ENCODE measurements around the gene ELMO1. TPM values are rescaled to one million over a fixed set of nuclear protein-coding genes. Genes with fewer than 3 reads are reported as not detected.

Gene ELMO1
- total RNA-seq, 1 donor from 2014 or later = 11.4 TPM

DNA sequence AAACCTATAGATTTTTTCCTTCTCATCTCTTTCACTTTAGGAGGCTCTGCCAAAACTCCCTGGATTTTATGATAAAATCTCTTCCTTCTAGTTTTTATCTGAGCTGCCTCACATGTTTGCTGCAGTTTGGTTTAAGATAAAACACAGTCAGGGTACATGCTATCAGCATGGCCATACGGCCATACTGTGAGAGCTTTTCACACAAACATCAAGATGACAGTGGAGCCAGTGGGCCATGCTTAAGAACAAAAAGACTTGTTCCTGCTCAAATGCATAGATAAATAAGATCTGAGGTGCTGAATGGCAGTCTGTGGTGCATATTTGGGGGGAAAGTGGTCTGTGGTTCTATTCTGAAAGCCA lies 91.0 kb downstream of the ELMO1 start:
- no peak for DNase-seq (ENCODE audit: low spot score)
- intact Hi-C loops (cut with DNase I) = loop anchor here (10.0 kb wide), 1 partner anchor 143 kb away; no protein-coding TSS in a partner anchor

DNA sequence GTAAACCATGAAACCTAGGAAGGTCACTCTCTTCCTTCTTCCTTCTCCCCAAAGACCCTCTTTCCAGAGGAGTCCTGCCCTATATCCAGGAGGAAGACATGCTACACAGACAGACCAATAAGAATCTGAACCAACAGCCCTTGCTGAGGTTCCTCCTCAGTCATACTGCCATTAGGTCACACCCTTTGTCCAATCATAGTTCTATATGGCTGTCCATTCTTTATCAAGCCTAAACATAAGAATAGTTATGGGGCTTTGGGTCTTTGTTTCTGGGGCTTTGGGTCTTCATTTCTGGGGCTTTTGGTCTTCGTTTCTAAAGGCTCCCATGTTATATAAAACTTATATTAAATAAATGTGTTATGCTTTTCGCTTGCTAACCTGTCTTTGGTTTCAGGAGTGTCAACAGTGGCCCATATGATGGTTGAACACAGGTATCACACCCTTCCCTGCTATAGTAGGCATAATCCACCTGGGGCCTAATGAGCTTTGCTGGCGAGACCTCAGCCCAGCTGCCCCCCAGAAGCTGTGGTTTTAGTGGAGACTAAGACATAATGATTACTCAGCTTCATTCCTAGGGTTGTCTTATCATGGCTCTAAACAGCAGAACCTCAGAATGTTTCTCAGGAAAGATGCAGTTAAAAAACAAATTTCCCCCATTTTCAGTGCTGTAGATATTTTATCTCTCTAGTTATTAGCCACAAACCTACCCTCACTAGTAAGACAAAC lies 91.6 kb downstream of the ELMO1 start:
- DNase-seq (ENCODE audit: low spot score) = no peak
- intact Hi-C loops (cut with DNase I) = loop anchor here (10.0 kb wide), 1 partner anchor 142 kb away; no protein-coding TSS in a partner anchor

DNA sequence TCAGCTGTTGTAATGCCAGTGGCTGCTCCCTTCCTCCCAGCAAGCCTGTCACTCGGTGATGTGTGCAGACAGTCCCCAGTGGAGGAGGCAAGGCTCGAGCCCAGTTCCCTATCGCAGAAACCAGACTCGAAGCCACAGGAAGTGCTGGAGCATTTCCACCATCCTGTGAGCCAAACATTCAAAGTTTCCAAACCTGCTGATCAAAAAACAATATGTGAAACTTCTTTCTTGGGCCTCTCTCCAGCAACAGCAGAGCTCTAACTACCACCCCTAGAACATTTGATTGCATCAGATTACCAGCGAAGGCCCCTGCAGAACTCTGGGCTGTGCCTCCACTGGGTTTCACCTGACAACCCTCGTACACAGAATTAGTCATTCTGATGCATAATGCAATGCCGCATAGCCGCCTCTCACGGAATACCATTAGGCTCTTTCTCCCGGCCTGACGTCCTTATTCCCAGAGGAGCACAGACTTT lies 94.0 kb downstream of the ELMO1 start:
- intact Hi-C loops (cut with DNase I) = loop anchor here (2.0 to 10.0 kb wide), 2 partner anchors 86 to 140 kb away; no protein-coding TSS in a partner anchor
- peak; percentile 89 for DNase-seq (ENCODE audit: low spot score)

DNA sequence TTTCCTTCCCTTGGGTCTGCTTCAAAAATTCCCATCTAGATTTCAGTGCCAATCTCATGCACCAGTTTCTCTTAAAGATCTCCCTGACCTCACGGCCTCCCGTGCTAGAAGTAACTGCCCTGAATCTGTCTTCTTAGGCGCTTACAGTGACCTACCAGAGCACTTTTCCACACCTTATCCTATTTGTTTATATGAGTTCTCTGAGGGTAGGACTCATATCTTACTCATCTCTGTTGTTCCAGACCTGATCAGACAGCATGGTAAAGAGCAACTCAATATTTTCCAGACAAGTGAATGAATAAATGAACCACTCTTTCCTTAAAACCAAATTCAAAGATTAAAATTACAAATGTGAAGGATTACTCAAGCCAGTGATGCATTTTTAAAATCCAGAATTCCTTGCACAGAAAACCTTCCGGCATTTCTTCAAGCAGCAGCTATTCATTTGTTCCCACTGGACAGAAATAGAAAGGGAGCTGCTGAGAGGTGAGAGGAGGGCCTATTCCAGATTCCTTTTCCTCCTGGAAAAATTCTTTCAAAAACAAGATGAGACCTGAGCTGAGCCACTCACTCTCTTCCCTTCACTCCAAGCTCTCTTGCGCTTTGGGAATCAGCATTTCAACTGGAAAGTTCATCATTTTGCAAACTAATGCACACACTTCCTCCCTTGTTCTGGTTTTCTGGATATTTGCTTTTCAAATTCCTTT lies 94.6 kb downstream of the ELMO1 start:
- intact Hi-C loops (cut with DNase I) = loop anchor here (2.0 to 10.0 kb wide), 2 partner anchors 87 to 139 kb away; no protein-coding TSS in a partner anchor

DNA sequence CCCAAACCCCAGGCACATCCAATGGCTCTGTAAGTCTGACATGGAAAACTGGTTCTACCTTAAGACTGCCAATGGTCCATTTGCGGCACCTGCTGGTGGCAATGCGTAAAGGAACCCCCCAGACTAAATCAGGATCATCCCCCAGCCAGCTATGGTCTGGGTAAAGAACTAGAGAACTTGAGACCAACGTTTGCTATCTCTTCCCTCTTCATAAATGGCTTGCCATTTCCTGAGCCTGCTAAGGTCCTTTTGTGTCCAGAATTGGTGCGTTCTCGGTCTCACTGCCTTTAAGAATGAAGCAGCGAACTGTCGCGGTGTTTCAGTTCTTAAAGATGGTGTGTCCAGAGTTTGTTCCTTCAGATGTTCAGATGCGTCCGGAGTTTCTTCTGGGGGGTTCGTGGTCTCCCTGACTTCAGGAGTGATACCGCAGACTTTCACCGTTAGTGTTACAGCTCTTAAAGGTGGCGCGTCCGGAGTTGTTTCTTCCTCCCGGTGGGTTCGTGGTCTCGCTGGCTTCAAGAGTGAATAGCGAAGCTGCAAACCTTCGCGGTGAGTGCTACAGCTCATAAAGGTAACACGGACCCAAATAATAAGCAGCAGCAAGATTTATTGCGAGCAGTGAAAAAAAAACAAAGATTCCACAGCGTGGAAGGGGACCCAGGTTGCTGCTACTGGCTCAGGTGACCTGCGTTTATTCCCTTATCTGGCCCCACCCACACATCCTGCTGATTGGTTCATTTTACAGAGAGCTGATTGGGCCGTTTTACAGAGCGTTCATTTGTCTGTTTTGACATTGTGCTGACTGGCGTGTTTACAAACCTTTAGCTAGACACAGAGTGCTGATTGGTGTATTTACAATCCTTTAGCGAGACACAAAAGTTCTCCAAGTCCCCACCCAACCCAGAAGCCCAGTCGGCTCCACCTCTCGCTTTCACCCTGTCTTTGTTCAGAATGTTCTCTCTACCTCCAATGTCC lies 95.4 kb downstream of the ELMO1 start:
- DNase-seq (ENCODE audit: low spot score) = no peak
- intact Hi-C loops (cut with DNase I) = loop anchor here (10.0 kb wide), 1 partner anchor 138 kb away; no protein-coding TSS in a partner anchor

More for the DNA sequence above, 94.6 kb downstream of the ELMO1 start:
- DNase-seq (ENCODE audit: low spot score) = no peak

DNA sequence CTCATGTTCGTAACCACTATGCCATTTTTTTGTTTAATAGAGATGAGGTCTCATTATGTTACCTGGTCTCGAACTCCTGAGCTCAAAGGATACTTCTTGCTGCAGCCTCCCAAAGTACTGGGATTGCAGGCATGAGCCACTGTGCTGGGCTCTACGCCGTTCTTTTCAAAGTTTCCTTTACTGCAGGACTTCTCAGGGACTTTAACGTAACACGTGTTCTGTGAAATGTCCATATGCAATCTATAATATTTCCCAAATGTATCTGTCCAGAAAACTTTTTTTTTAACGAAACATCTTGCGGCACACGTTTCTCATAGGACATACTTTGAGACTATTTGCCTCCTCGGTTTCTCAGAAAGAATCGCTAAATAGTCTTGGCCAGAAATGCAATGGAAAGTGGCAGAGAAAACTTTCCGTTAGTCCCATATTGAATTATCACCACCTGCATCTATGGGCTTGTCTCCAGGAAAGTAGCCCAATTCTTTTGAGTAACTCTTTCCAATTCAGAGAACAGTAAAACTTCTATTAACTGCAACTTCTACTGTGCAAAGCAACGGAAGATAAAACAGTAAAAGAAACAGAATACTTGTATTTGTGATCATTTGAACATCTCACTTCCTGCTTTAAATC lies 96.3 kb downstream of the ELMO1 start:
- intact Hi-C loops (cut with DNase I) = loop anchor here (10.0 kb wide), 1 partner anchor 138 kb away; no protein-coding TSS in a partner anchor
- no peak for DNase-seq (ENCODE audit: low spot score)

DNA sequence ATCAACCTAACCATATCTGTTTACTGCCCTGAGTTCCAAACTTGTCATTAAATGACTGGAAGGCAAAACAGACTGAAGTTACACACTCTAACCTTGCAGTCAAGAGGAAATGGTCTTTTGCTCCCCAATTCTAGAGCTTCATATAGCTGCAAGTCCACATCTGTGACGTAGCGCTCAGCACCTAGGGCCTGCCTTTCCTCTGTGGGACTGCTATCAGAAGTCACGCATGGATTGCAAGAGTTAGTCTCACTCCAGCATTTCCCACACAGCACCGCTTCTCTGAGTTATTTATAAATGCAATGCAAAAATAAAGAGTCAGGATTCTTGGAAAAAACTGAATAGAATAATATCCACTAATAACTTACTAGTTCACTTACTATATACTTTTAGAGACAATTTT lies 96.9 kb downstream of the ELMO1 start:
- intact Hi-C loops (cut with DNase I) = loop anchor here (10.0 kb wide), 1 partner anchor 137 kb away; no protein-coding TSS in a partner anchor
- DNase-seq (ENCODE audit: low spot score) = no peak

DNA sequence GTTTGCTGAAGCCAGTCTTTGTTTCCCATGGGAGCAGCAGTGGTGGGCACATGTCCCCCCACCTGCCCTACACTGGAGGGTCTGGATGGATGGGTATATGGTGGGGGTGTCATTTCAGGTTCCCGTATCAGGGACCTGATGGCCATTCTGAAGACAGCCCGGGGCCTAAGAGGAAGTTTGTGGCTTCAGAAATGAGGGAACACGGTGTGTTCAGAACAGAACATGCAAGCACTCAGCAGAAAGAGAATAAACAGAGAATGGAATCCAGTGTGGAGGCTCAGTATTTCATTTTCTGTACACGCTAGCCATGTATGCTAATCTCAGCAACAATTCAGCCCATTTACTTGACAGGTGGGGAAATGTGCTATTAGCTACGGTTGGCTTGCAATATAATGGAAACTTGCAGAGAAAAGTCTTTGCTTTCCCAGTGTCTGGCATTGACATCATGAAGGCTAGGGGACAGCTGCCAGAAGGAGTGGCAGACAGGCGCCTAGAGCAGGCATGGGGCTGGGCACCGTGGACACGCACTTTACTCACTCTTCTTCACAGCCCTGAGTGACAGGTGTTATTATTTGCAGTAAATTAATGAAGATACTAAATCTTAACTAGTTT lies 98.6 kb downstream of the ELMO1 start:
- DNase-seq (ENCODE audit: low spot score) = no peak
- intact Hi-C loops (cut with DNase I) = loop anchor here (10.0 kb wide), 1 partner anchor 135 kb away; no protein-coding TSS in a partner anchor

DNA sequence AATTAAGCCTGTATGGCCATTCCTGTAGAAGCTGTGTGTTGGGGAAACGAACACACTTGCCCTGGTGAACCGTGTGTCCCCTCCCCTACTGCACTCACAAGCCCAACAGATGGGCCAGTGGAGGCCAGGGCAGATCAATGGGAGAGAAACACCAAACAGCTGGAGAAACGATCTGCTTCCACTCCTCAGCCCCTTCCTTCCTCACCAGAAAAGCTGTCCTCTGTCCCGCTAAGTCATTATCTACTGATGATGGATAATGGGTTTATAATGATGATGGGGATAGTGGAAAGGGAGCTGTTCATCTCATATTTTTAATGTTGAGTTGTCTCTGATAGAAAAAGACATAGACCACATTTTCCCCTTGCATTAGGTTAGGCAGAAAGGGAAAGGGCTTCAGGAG lies 99.7 kb downstream of the ELMO1 start:
- DNase-seq (ENCODE audit: low spot score) = no peak
- intact Hi-C loops (cut with DNase I) = no loop called here

DNA sequence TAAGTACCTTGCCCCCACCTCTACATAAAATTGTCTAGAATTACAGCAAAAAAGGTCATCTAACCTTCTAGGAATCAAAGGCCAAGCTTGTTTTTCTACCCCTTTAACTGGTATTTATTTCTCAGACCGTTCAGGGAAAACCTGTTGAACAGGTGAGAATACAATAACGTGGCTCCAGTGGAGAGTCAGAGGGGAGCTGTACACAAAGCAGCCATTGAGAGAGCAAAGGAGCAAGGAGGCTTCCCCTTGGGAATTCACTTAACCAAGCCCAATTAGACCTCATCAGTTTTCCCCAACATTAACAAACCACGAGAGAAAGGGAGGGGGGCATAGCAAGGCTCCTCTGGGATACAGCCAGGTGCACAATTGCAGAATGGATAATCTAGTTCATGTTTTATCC lies 101.9 kb downstream of the ELMO1 start:
- intact Hi-C loops (cut with DNase I) = no loop called here
- DNase-seq (ENCODE audit: low spot score) = no peak

DNA sequence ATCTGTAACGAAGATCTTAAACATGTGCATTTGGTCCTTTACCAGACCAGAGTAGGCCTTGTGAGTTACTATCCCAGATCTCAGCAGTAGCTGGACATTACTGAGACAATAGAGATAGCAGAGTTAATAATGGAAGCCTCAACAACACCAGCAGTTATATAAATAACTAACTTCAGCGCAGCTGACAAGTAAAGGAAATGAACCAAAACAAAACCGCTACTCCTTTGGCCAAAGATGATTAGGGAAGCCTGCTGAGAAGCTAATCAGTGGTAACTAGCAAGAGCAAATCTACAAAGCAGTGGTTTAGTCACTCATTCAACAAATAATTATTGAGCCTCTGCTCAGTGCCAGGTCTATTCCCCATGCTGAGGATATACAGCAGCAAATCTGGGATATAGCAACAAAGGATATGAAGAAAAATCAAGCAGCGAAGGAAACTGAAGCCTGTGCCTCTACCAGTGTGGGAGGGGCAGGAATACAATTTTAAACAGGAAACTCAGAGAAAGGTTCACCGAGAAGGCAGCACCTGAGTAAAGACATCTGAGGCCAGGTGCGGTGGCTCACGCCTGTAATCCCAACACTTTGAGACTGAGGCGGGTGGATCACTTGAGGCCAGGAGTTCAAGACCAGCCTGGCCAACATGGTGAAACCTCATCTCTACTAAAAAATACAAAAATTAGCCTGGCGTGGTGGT lies 103.6 kb downstream of the ELMO1 start:
- no peak for DNase-seq (ENCODE audit: low spot score)
- intact Hi-C loops (cut with DNase I) = no loop called here

DNA sequence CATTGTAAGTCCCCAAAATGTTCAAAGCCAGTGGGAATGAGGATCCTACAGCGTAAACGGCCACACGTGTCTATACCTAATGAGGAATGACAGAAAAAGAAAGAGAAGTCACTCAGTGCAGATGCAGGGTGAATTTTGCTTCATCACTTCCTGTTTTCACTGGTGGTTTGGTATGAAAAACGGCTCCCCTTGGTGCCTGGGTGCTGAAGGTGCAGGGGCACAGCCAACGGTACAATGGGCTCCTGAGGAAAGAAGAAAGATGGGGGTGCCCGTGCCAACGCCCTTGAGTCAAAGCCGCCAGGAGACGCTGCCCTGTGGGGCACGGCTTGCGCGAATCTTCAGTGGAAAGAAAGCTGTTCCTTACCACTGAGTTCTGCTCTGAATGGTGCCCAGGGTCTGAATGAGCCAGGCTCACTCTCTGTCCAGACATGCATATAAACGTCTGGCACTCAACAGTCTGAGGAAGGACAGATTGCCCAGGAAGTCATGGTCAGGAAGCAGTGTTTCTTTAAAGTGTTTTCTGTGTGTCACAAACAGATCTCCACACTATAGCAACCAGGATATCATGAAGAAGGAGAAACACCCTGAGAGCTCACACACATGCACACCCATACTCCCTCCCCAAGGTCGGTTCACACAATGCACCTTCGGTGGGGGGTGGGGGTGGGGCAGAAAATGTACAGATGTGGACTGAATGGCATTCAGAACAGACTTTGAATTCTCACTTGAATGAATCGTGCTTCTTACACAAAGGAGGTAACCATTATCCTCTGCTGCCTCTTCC lies 105.8 kb downstream of the ELMO1 start:
- DNase-seq (ENCODE audit: low spot score) = no peak
- intact Hi-C loops (cut with DNase I) = no loop called here

DNA sequence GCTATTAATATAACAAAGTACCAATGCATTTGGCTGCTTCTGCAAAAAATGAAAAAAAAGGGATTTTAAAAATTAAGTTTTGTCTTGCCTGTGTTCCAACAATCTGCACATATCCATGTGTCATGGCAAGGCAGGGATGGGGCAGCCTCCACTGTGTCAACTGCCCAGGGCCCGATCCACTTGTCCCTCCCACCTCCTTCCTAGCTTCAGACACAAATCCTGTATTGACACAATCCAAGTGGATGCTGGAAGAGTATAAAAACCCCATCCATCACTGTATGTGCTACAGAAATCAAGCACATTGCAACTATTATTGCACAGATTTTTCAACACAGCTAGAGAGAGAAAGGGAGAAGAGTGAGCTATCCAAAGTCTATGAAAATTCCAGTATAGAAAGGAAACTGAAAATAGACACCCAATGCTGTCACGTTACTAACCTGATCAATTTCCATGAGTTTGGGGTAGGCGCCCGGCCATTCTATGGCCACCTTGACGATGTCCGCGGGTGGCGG lies 106.4 kb downstream of the ELMO1 start:
- intact Hi-C loops (cut with DNase I) = no loop called here

DNA sequence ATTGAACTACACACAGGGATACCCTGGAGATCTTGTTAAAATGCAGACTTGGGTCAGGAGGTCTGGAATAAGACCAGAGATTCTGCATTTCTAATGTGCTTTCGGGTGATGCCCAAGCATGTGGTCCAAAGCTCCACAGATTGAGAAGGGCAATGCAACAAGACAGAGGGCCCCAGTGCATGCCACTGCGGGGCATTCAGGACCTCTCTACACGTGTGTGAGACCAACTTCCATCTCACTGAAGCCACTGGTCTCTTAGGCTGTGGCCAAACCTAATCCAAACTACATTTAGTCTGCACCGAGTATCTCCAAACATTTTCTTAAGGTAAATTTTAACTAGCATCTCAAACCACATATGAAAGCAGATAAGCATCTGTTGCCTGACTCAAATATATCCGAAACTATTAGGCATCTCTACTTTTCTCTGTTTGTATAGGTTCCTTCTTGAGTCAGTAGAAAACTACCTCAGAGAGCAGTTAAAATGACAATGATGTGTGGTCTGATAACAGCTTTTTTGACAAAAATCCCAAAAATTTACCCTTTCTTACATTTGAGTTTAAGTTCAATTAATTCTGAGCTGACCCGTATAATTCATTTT lies 107.5 kb downstream of the ELMO1 start:
- DNase-seq (ENCODE audit: low spot score) = no peak
- intact Hi-C loops (cut with DNase I) = no loop called here

More for the DNA sequence above, 106.4 kb downstream of the ELMO1 start:
- no peak for DNase-seq (ENCODE audit: low spot score)

DNA sequence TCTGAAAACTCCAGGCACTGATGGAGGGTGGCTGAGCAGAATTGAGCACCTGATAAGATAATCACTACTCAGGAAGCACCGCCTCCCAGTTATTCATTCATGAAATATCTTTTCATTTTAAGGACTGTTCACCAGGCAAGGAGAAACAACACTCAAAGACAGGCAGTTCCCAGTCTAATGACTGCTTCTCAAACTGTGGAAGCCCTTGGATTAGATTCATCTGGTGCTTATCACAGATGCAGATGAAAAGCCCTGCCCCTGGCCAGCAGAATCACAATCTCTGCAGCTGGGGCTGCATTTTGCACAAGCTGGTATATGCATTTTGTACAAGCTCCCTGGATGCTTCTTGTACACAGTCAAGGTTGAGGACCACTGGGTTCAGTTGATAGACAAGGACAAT lies 109.7 kb downstream of the ELMO1 start:
- no peak for DNase-seq (ENCODE audit: low spot score)
- intact Hi-C loops (cut with DNase I) = no loop called here

DNA sequence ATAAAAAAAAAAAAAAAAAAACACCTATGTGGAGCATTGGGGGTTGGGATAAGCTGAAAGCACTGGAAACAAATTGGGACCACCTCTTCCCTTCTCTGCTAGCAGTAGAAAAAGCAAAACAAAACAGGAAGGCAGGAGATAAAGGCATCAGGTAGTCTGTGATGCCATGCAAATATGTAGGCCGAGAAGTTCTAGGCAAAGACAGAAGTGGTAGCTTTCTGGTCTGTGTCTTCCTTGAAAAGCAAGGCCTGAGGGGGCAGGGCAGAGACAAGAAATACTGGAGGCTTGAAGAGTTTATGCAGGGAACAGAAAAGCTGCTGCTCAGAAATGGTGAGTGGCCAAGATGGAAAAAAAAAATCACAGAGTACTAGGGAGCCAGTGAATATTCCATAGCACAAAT lies 111.1 kb downstream of the ELMO1 start:
- intact Hi-C loops (cut with DNase I) = no loop called here
- no peak for DNase-seq (ENCODE audit: low spot score)

DNA sequence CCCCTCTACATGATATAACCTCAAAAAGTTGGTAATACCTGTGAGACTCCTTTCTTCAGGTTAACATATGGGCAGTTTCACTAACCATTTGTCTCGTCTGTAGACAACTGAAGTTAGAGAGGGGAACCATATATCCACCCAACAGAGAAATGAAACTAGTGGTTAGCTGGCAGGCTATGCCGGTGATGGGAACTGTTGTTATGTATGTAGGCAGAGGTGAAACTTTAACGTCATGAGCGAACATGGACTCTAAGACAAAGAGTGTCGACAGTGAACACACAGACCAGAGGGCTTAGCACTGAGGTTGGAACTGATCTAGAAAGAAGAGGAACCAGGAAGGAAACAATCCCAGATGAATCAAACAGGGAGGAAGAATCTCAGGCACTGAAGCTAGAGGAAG lies 112.4 kb downstream of the ELMO1 start:
- no peak for DNase-seq (ENCODE audit: low spot score)
- intact Hi-C loops (cut with DNase I) = no loop called here
